ENCODE data around the gene DRD2.

GRCh38 chr11:113506893-113507292 lies 31.7 kb upstream of the DRD2 start:
- TF ChIP-seq CTCF (IDR thresholded peaks at IDR 0.05; ENCODE audit: poor library complexity) (no peak), EZH2 (IDR thresholded peaks at IDR 0.05; ENCODE audit: borderline replicate concordance) (no peak)
